GM12878 (cell line): Measurements from ENCODE around the gene DNAAF5. TPM values are rescaled to one million over a fixed set of nuclear protein-coding genes. Genes with fewer than 3 reads are reported as not detected.

Experiments used
- ATAC-seq: fragments of 200-7000 bp; cut with Tn5 transposase; 3 replicates; pipeline ENCODE4 v1.9.1; 2020; ENCODE audit warnings: mild to moderate bottlenecking, moderate library complexity
- BruUV-seq: library from RNA; stranded (reverse); fragments of 400-500 nt; replicated peaks from 2 replicates; lab custom pipeline; 2021; lab: Mats Ljungman, UMichigan
- CTCF ChIA-PET: fragments of 300-600 bp; sonication (Branson Sonifier 250); formaldehyde crosslinking; extraction: SDS; loops from one replicate; lab custom pipeline; 2021; ENCODE audit warnings: inconsistent platforms; lab: Yijun Ruan, JAX
- POLR2A ChIA-PET: fragments of 350-600 bp; formaldehyde crosslinking; extraction: SDS; loops from one replicate; lab custom pipeline; 2021; ENCODE audit warnings: inconsistent platforms; lab: Charles Lee
- RAD21 ChIA-PET: fragments of 300-600 bp; sonication (Branson Sonifier 250); formaldehyde crosslinking; loops from one replicate; lab custom pipeline; 2023; ENCODE audit warnings: antibody characterized with exemption; ENCODE audit not compliant: unreplicated experiment; lab: Charles Lee
- SMC1A ChIA-PET: fragments of 300-600 bp; sonication (Branson Sonifier 250); formaldehyde crosslinking; loops from one replicate; lab custom pipeline; 2023; ENCODE audit not compliant: unreplicated experiment, uncharacterized antibody; lab: Charles Lee
- DNase-seq: peaks from one replicate; pipeline ENCODE4 v3.0.0-alpha.2; 2011; ENCODE audit warnings: low read depth, low spot score
- FAIRE-seq: peaks from 3 replicates; lab custom pipeline; 2011; peaks lifted over from hg19 to GRCh38; lab: Jason Lieb, UNC
- H2AFZ ChIP-seq: 2 replicates; pipeline ENCODE4 v1.6.0; 2011; ENCODE audit warnings: low read depth, low read length, control low read depth; ENCODE audit not compliant: control insufficient read depth
- H3K27ac ChIP-seq: 2 replicates; pipeline ENCODE4 v1.5.1; 2011; ENCODE audit warnings: control low read depth; ENCODE audit not compliant: control insufficient read depth, insufficient read depth
- H3K27me3 ChIP-seq, 2 experiments: replicated peaks in 1 of 2; 2 replicates each; pipeline versions ENCODE4 v1.6.0 to v1.6.1; 2011; ENCODE audit warnings: low read length in 1 of 2; ENCODE audit not compliant: control insufficient read depth in 2 of 2, insufficient read depth in 2 of 2
- H3K36me3 ChIP-seq, 2 experiments: 2 replicates each; pipeline ENCODE4 v1.5.1; 2011; ENCODE audit warnings: low read length in 1 of 2; ENCODE audit not compliant: control insufficient read depth in 2 of 2, insufficient read depth in 2 of 2
- H3K4me1 ChIP-seq: 2 replicates; pipeline ENCODE4 v1.6.1; 2011; ENCODE audit warnings: mild to moderate bottlenecking, low read length, moderate library complexity, mixed read lengths; ENCODE audit not compliant: control insufficient read depth, insufficient read depth
- H3K4me2 ChIP-seq: 2 replicates; pipeline ENCODE4 v1.6.0; 2011; ENCODE audit warnings: control low read depth; ENCODE audit not compliant: control insufficient read depth, insufficient read depth
- H3K4me3 ChIP-seq: fragments of 200-600 bp; sonication (generic); 2 replicates; pipeline ENCODE4 v1.5.1; 2016
- H3K79me2 ChIP-seq: 2 replicates; pipeline ENCODE4 v1.6.0; 2011; ENCODE audit warnings: low read length; ENCODE audit not compliant: control insufficient read depth, insufficient read depth
- H3K9ac ChIP-seq: 2 replicates; pipeline ENCODE4 v1.8.0; 2011; ENCODE audit warnings: low read length, control low read depth, mixed read lengths; ENCODE audit not compliant: control insufficient read depth, insufficient read depth
- H3K9me3 ChIP-seq: replicated peaks from 3 replicates; pipeline ENCODE4 v1.5.1; 2011; ENCODE audit warnings: mild to moderate bottlenecking, low read length; ENCODE audit not compliant: control insufficient read depth, insufficient read depth
- H4K20me1 ChIP-seq: 2 replicates; pipeline ENCODE4 v1.6.0; 2011; ENCODE audit not compliant: control insufficient read depth, insufficient read depth
- CREB1 ChIP-seq: IDR thresholded peaks from 2 replicates; pipeline ENCODE4 v1.6.1; 2012; ENCODE audit warnings: low read depth, mild to moderate bottlenecking, inconsistent platforms
- DPF2 ChIP-seq: fragments of 450-650 bp; IDR thresholded peaks from 2 replicates; pipeline ENCODE4 v1.6.1; 2017; ENCODE audit warnings: mild to moderate bottlenecking
- MEF2A ChIP-seq: IDR thresholded peaks from 2 replicates; pipeline ENCODE4 v1.6.1; 2011; ENCODE audit warnings: low read depth, mild to moderate bottlenecking, low read length, moderate library complexity; ENCODE audit not compliant: insufficient read depth
- NBN ChIP-seq: fragments of 450-650 bp; IDR thresholded peaks from 2 replicates; pipeline ENCODE4 v1.6.1; 2016
- NR2C2 ChIP-seq: IDR thresholded peaks from 2 replicates; pipeline ENCODE4 v1.6.1; 2011; ENCODE audit warnings: borderline replicate concordance, low read depth; ENCODE audit not compliant: control insufficient read depth, insufficient read length
- NR2F1 ChIP-seq: fragments of 450-650 bp; conservative IDR thresholded peaks from 2 replicates; pipeline ENCODE4 v1.6.1; 2017; ENCODE audit warnings: mild to moderate bottlenecking
- YY1 ChIP-seq: IDR thresholded peaks from 2 replicates; pipeline ENCODE4 v1.6.1; 2011; ENCODE audit warnings: low read depth, mild to moderate bottlenecking, low read length
- ZBED1 ChIP-seq: IDR thresholded peaks from 2 replicates; pipeline ENCODE4 v1.6.1; 2016; ENCODE audit warnings: borderline replicate concordance
- WGBS: methylation state at CpG from one replicate; pipeline ENCODE4 v1.1.6; 2016; ENCODE audit warnings: low lambda C conversion rate; ENCODE audit not compliant: insufficient replicate concordance, insufficient coverage; ENCODE audit errors: missing lambda C conversion rate; 5-methylcytosine and 5-hydroxymethylcytosine counted together
- in situ Hi-C: fragments of 300-500 bp; cut with MboI; formaldehyde crosslinking; loops from 9 replicates; pipeline ENCODE4 v1.14.3; 2018; ENCODE audit warnings: mixed read lengths
- intact Hi-C: fragments of 100-400 bp; cut with micrococcal nuclease; formaldehyde crosslinking; loops from one replicate; pipeline ENCODE4 v1.14.2; 2022; ENCODE audit not compliant: unreplicated experiment
- polyA plus RNA-seq, 11 experiments: library from polyadenylated mRNA; depleted of rRNA in 4 of 11; unstranded in 6 of 11; stranded (reverse) in 5 of 11; fragments of >200 nt; fragmentation: Nextera tagmentation in 4 of 11; fragmentation: Illumina TruSeq in 1 of 11; extraction: Ambion mirVana in 4 of 11; extraction: Trizol in 1 of 11; gene quantifications; 1 replicate in 1 of 11; 2 replicates in 10 of 11; pipeline versions ENCODE4 v1.2.1 to v1.2.3, GENCODE V29; 2011 to 2016; ENCODE audit warnings: inconsistent platforms in 2 of 11, missing spikeins in 2 of 11, low read depth in 1 of 11
- total RNA-seq, 4 experiments: library from RNA; depleted of rRNA in 3 of 4; stranded (reverse); fragments of >200 nt in 3 of 4; fragmentation: Illumina TruSeq in 1 of 4; extraction: Trizol in 1 of 4; gene quantifications; 2 replicates each; pipeline versions ENCODE4 v1.2.1 to v1.2.3, GENCODE V29; 2013 to 2021
- TF ChIP-seq, protein P1 (sequence below): IDR thresholded peaks from 2 replicates; pipeline ENCODE4 v1.6.1; 2011; ENCODE audit warnings: low read depth, mild to moderate bottlenecking, low read length, moderate library complexity, borderline replicate concordance; ENCODE audit errors: extremely low read depth
- TF ChIP-seq, protein P2 (sequence below): fragments of 450-650 bp; IDR thresholded peaks from 2 replicates; pipeline ENCODE4 v1.6.1; 2017; ENCODE audit warnings: low read depth, mild to moderate bottlenecking, moderate library complexity

Gene DNAAF5
- total and polyA plus RNA-seq, 10 of the 15 experiments (the other 5 are each of a cell fraction or from before 2014, with no cell fraction given): 1.8 to 38.3 (median 9.2) TPM

GRCh38 chr7:784971-785370 lies 58.5 kb downstream of the DNAAF5 start (continued):
- TF ChIP-seq ZBED1: no peak
- no peak for TF ChIP-seq NR2C2
- TF ChIP-seq MEF2A: no peak
- TF ChIP-seq, protein P1, sequence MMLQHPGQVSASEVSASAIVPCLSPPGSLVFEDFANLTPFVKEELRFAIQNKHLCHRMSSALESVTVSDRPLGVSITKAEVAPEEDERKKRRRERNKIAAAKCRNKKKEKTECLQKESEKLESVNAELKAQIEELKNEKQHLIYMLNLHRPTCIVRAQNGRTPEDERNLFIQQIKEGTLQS: no peak
- TF ChIP-seq, protein P2, sequence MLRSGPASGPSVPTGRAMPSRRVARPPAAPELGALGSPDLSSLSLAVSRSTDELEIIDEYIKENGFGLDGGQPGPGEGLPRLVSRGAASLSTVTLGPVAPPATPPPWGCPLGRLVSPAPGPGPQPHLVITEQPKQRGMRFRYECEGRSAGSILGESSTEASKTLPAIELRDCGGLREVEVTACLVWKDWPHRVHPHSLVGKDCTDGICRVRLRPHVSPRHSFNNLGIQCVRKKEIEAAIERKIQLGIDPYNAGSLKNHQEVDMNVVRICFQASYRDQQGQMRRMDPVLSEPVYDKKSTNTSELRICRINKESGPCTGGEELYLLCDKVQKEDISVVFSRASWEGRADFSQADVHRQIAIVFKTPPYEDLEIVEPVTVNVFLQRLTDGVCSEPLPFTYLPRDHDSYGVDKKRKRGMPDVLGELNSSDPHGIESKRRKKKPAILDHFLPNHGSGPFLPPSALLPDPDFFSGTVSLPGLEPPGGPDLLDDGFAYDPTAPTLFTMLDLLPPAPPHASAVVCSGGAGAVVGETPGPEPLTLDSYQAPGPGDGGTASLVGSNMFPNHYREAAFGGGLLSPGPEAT: no peak
- TF ChIP-seq, all 136 proteins: peak for 0

DNA sequence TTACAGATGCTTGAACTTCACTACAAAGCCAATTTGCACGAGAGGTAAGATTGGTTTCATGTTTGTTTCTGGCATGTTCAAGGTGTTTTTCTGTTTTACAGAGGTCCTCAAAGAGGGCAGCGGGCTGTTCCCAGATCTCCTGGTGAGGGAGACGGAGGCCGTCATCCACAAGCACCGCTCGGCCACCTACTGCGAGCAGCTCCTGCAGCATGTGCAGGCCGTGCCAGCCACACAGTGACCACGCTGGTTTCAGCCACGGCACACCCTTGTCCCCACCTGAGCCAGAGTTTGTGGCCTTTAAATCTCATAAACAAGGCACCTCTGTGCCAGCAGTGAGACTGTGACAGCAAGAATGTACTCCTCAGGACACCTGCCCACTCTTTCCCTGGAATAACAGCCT lies 58.9 kb downstream of the DNAAF5 start:
- intact Hi-C loops: loop anchor here (10.0 kb wide), 1 partner anchor 169 kb away; the partner anchor contains the start of gene ADAP1
- TF ChIP-seq NR2C2 (no peak), YY1 (no peak), NR2F1 (no peak), DPF2 (no peak), NBN (no peak), CREB1 (no peak)
- TF ChIP-seq, all 136 proteins: peak for 0
- in situ Hi-C loops: loop anchor here (5.0 kb wide), 1 partner anchor 87 kb away; no protein-coding TSS in a partner anchor
- BruUV-seq: no TSS peak
- 90% methylated on average over 10 of the region's 10 CpGs for WGBS
- H3K36me3 ChIP-seq: peaks cover 0 to 2% of the 10 kb centered on the region in 2 experiments; a peak in 2 of 4 replicates
- ATAC-seq (no peak), DNase-seq (no peak), FAIRE-seq (no peak)
- no peak overlapping the region for H2AFZ ChIP-seq
- no peak overlapping the region for H3K4me3 ChIP-seq
- SMC1A ChIA-PET: interaction anchor here (2.7 kb wide), 1 partner anchor 87 kb away, joined by 18 read pairs; no protein-coding TSS in a partner anchor
- no peaks in the 10 kb centered on the region for H3K27me3 ChIP-seq
- H3K27ac ChIP-seq: no peak overlapping the region
- CTCF ChIA-PET: interaction anchor here (1.7 to 7.2 kb wide), 2 partner anchors 87 to 90 kb away, joined by 5 to 79 read pairs; no protein-coding TSS in a partner anchor
- H4K20me1 ChIP-seq: no peaks in the 10 kb centered on the region
- no peak overlapping the region for H3K4me2 ChIP-seq
- no peaks in the 10 kb centered on the region for H3K4me1 ChIP-seq
- no peaks in the 10 kb centered on the region; the same call in 2 of the 3 replicates for H3K9me3 ChIP-seq
- H3K79me2 ChIP-seq: no peaks in the 10 kb centered on the region
- POLR2A ChIA-PET: no interaction called here
- H3K9ac ChIP-seq: no peak overlapping the region
- RAD21 ChIA-PET: interaction anchor here (2.1 kb wide), 1 partner anchor 88 kb away, joined by 7 read pairs; no protein-coding TSS in a partner anchor
